ENCODE measurements around the gene ITGA11. TPM values are rescaled to one million over a fixed set of nuclear protein-coding genes. Genes with fewer than 3 reads are reported as not detected.
A peak's percentile ranks its signal among the peaks of the same experiment; 100 is the strongest.

The ITGA11 gene
- total and polyA plus RNA-seq, 8 donors: 0.19 to 4.1 (median 0.66) TPM

DNA sequence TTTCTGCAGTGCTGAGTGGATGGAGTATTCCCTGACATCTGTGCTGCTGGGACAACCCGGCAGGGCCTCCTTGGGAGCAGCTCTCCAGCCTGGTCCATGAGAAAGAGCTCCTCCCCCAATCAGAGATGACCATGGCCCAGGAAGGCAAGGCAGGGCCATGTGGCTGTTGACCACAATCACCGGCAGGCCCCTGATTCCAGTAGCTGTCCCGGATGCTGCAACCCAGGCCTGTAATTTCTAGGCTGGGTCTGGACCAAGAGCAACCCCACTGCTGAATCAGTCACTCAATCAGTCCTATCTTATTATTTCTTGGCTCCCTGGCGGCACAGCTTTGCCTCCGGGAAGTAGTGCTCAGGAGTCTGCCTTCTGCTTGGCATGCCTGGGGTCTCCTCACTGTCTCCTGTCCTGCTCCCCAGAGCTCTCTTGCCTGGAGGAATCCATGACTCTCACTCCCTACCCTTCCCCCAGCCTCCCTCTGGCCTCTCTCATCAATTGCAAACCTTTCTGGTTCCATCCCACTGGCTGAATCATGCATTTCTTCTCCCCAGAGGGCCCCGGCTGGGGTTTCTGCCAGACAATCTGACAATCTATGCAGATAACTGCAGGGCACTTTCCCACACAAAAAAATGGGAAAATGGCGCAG, 32.6 kb upstream of the ITGA11 start:
- intact Hi-C loops (cut with DNase I): no loop called here
- no peak for TF ChIP-seq CTCF (IDR thresholded peaks at IDR 0.05)
- Histone ChIP-seq H3K27me3 (no peaks in the 10 kb centered on the region), H3K4me1 (peaks cover 0 to 2% (median 0%) of the 10 kb centered on the region in 3 donors), H3K27ac (no peak overlapping the region), H3K36me3 (no peaks in the 10 kb centered on the region), H3K4me3 (no peak overlapping the region), H3K9me3 (no peaks in the 10 kb centered on the region)
- FAIRE-seq (no peak), DNase-seq (no peak), ATAC-seq (peak in 1 of 4 donors; percentile 49)
- WGBS, 2 donors: 72 to 75% methylated on average over 7 of the region's 7 CpGs

- TF ChIP-seq CTCF (IDR thresholded peaks at IDR 0.05): no peak
- Histone ChIP-seq H3K36me3 (no peaks in the 10 kb centered on the region), H3K27ac (no peak overlapping the region), H3K9me3 (no peaks in the 10 kb centered on the region), H3K4me1 (no peaks in the 10 kb centered on the region), H3K27me3 (no peaks in the 10 kb centered on the region), H3K4me3 (no peak overlapping the region)
- DNase-seq (no peak), ATAC-seq (no peak), FAIRE-seq (no peak)
- intact Hi-C loops (cut with DNase I): no loop called here
- 76 to 79% methylated on average over 3 of the region's 3 CpGs for WGBS, 2 donors
Observed at GRCh38 chr15:68463996-68464395, 32.0 kb upstream of the ITGA11 start.

- ATAC-seq: no peak
- TF ChIP-seq CTCF (IDR thresholded peaks at IDR 0.05): no peak
- intact Hi-C loops (cut with DNase I): no loop called here
- Histone ChIP-seq H3K4me3 (no peak overlapping the region), H3K27ac (no peak overlapping the region), H3K4me1 (no peaks in the 10 kb centered on the region), H3K36me3 (no peaks in the 10 kb centered on the region), H3K9me3 (no peaks in the 10 kb centered on the region), H3K27me3 (no peaks in the 10 kb centered on the region)
- FAIRE-seq: no peak
- WGBS, 2 donors: 76 to 78% methylated on average over 5 of the region's 5 CpGs
- no peak for DNase-seq
Observed at GRCh38 chr15:68463444-68463843, 31.5 kb upstream of the ITGA11 start.

DNA sequence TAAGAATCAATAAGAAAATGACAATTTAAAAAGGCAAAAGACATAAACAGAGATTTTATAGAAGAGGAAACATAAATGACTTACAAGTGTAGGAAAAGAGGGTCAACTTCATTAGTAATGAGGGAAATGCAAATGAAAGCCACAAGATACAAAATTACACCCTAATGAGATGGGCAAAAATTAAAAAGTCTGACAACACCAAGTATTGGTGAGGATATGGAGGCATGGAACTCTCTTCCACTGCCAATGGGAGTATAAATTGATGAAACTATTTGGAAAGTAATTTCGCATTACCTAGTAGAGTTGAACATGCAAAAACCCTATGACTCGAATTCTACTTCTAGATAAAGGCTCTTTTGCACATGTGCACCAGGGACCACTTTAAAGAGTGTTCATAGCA, 28.2 kb upstream of the ITGA11 start:
- FAIRE-seq: no peak
- 37 to 51% methylated on average over 2 of the region's 2 CpGs for WGBS, 2 donors
- no peaks in the 10 kb centered on the region for H3K36me3 ChIP-seq
- ATAC-seq: no peak
- TF ChIP-seq CTCF (IDR thresholded peaks at IDR 0.05): no peak
- no peak overlapping the region for H3K27ac ChIP-seq
- H3K27me3 ChIP-seq: no peaks in the 10 kb centered on the region
- intact Hi-C loops (cut with DNase I): no loop called here
- no peaks in the 10 kb centered on the region for H3K4me1 ChIP-seq
- H3K4me3 ChIP-seq: no peak overlapping the region
- H3K9me3 ChIP-seq: no peaks in the 10 kb centered on the region
- no peak for DNase-seq

GRCh38 chr15:68450192-68450591, 18.2 kb upstream of the ITGA11 start:
- H3K27me3 ChIP-seq: no peaks in the 10 kb centered on the region
- DNase-seq (no peak), FAIRE-seq (no peak), ATAC-seq (no peak)
- H3K4me3 ChIP-seq: no peak overlapping the region
- no peak for TF ChIP-seq CTCF (IDR thresholded peaks at IDR 0.05)
- H3K27ac ChIP-seq: no peak overlapping the region
- no peaks in the 10 kb centered on the region for H3K36me3 ChIP-seq
- intact Hi-C loops (cut with DNase I): no loop called here
- no peaks in the 10 kb centered on the region for H3K9me3 ChIP-seq
- H3K4me1 ChIP-seq: no peaks in the 10 kb centered on the region
- WGBS, 2 donors: 63 to 75% methylated on average over 1 of the region's 1 CpG
